Endothelial cell (in vitro differentiated cells): ENCODE measurements around the gene ACAA1. TPM values are rescaled to one million over a fixed set of nuclear protein-coding genes. Genes with fewer than 3 reads are reported as not detected.

Experiments used
- DNase-seq: peaks from one replicate; pipeline ENCODE4 v3.0.0; 2021; ENCODE audit warnings: low spot score
- H3K27ac Mint-ChIP-seq: one replicate; pipeline ENCODE4 v1.8.0; 2021; ENCODE audit warnings: mixed read lengths, inconsistent platforms; ENCODE audit not compliant: unreplicated experiment
- H3K27me3 Mint-ChIP-seq: one replicate; pipeline ENCODE4 v1.8.0; 2021; ENCODE audit warnings: mild to moderate bottlenecking, moderate library complexity, mixed read lengths, inconsistent platforms; ENCODE audit not compliant: unreplicated experiment
- H3K36me3 Mint-ChIP-seq: one replicate; pipeline ENCODE4 v1.8.0; 2021; ENCODE audit warnings: mild to moderate bottlenecking, low read depth, mixed read lengths, inconsistent platforms; ENCODE audit not compliant: unreplicated experiment
- H3K4me1 Mint-ChIP-seq: one replicate; pipeline ENCODE4 v1.8.0; 2021; ENCODE audit warnings: mild to moderate bottlenecking, mixed read lengths, inconsistent platforms; ENCODE audit not compliant: unreplicated experiment
- H3K4me3 Mint-ChIP-seq: one replicate; pipeline ENCODE4 v1.8.0; 2021; ENCODE audit warnings: mild to moderate bottlenecking, mixed read lengths, inconsistent platforms; ENCODE audit not compliant: unreplicated experiment
- H3K9me3 Mint-ChIP-seq: one replicate; pipeline ENCODE4 v1.8.0; 2021; ENCODE audit warnings: mixed read lengths, inconsistent platforms; ENCODE audit not compliant: unreplicated experiment
- total RNA-seq: library from RNA; stranded (reverse); fragmentation: NEBNext Ultra II Directional; extraction: Animal tissue kit (Norgen Biotek cat#: 25700); gene quantifications from one replicate; pipeline ENCODE4 v1.2.1, GENCODE V29; 2021; ENCODE audit not compliant: unreplicated experiment
- TF ChIP-seq, protein P1 (sequence below): fragments of 200-600 bp; sonication (generic); IDR thresholded peaks from one replicate; pipeline ENCODE4 v1.5.0; 2021; ENCODE audit warnings: antibody characterized with exemption; ENCODE audit not compliant: unreplicated experiment

Gene ACAA1
- total RNA-seq, 1 donor from 2014 or later: 71.9 TPM

DNA sequence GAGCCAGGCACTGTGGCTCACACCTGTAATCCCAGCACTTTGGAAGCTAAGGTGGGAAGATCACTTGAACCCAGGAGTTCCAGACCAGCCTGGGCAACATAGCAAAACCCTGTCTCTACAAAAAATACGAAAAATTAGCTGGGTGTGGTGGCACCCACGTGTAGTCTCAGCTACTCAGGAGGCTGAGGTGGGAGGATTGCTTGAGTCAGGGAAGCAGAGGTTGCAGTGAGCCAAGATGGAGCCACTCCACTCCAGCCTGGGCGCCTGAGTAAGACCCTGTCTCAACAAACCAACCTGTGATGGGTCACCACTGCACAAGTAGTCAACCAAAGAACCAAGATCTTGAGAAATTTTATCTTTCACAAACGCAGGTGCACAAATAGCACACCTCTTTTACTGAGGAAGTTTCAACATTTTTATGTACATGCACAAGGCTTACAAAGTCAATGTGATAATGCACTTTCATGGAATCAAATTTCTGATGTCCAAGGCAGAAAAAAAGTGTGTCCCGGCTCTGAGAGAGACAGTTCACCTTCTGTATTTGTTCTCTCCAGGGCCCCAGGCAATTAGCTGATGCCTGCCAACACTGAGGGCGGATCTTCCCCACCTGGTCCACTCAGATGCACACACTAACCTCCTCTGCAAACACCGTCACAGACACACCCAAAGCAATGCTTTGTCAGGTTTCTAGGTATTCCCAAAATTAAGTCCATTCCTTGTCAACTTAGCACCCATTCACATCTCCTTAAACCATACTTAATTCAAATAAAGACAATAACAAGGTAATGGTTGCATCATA, 12.4 kb downstream of the ACAA1 start:
- Mint-ChIP-seq H3K36me3 (peaks cover 40% of the 10 kb centered on the region), H3K4me1 (no peaks in the 10 kb centered on the region), H3K4me3 (no peak overlapping the region), H3K9me3 (no peaks in the 10 kb centered on the region), H3K27me3 (peaks cover 4% of the 10 kb centered on the region), H3K27ac (no peak overlapping the region)
- TF ChIP-seq, protein P1, sequence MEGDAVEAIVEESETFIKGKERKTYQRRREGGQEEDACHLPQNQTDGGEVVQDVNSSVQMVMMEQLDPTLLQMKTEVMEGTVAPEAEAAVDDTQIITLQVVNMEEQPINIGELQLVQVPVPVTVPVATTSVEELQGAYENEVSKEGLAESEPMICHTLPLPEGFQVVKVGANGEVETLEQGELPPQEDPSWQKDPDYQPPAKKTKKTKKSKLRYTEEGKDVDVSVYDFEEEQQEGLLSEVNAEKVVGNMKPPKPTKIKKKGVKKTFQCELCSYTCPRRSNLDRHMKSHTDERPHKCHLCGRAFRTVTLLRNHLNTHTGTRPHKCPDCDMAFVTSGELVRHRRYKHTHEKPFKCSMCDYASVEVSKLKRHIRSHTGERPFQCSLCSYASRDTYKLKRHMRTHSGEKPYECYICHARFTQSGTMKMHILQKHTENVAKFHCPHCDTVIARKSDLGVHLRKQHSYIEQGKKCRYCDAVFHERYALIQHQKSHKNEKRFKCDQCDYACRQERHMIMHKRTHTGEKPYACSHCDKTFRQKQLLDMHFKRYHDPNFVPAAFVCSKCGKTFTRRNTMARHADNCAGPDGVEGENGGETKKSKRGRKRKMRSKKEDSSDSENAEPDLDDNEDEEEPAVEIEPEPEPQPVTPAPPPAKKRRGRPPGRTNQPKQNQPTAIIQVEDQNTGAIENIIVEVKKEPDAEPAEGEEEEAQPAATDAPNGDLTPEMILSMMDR: no peak
- DNase-seq: no peak

DNA sequence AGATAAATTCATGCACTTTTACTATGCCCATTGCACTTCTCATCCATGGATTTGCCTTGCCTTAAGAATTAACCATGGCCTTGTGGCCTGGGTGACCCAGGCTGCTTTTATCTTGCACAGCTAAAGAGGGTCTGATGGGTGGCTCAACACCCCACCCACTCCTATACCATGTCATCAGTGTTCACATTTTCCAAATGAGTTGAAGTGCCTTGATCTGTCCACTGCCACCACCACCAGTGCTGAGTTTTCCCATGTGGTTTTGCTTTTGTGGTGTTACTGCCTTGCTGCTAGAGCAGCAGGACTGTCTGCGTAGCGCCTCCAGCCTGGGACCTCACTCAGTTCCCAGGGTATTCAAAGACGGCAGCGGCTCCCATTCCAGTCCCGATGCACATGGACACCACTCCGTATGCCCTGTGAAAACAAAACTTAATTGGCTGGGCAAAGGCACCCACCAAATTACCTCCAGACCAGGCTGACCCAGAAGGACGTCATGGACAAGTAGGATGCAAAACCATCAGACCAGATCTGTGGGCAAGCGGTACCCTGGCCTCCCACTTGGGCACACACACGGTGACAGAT, 14.1 kb downstream of the ACAA1 start:
- Mint-ChIP-seq H3K9me3 (no peaks in the 10 kb centered on the region), H3K4me3 (no peak overlapping the region), H3K27ac (no peak overlapping the region), H3K4me1 (no peaks in the 10 kb centered on the region), H3K27me3 (peaks cover 4% of the 10 kb centered on the region), H3K36me3 (peaks cover 36% of the 10 kb centered on the region)
- TF ChIP-seq, protein P1: no peak
- DNase-seq: no peak

DNA sequence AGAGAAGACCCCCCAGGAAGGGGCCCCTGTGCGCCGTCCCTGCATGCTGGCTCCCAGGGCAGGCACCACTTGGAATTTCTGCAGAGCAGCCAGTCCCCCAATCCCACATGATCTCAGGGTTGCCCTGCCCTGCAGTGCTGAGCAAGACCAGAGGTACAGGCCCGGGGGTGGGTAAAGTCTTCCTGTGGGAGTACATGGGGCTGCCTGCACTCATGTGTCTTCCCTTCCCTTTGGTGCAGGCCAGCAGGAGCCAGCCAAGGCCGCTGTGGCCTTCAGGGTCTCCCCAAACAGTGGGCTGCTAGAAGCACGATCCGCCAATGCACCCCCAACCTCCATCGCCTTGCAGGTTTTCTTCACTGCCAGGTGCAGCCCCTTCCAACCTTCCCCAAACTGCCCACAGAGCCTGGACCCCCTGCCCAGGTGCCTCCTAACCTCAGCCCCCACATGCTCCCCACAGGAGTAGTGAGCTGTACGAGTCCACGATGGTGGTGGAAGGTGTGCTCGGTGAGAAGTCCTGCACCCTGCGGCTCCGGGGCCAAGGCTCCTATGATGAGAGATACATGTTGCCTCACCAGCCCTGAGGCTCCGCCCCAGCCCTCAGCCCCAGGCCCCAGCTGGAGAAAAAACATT, 15.0 kb downstream of the ACAA1 start:
- H3K4me1 Mint-ChIP-seq: no peaks in the 10 kb centered on the region
- TF ChIP-seq, protein P1: no peak
- no peak overlapping the region for H3K27ac Mint-ChIP-seq
- no peak overlapping the region for H3K4me3 Mint-ChIP-seq
- peaks cover 4% of the 10 kb centered on the region for H3K27me3 Mint-ChIP-seq
- no peak for DNase-seq
- peaks cover 32% of the 10 kb centered on the region for H3K36me3 Mint-ChIP-seq
- no peaks in the 10 kb centered on the region for H3K9me3 Mint-ChIP-seq

DNA sequence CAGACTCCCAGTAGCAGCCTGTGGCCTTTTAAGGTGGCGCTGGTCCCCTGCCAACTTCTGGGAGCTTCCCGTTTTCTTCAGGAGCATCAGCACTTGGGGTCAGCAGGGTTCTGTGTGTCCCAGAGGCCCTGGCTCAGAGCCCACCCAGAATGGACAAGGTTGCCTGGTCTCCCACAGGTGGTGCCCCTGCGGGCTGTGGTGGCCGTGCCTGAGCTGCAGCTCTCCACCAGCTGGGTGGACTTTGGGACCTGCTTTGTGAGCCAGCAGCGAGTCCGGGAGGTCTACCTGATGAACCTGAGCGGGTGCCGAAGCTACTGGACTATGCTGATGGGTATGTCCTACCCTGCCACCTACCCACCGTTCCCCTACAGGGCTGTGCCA, 15.5 kb downstream of the ACAA1 start:
- DNase-seq: no peak
- peaks cover 4% of the 10 kb centered on the region for H3K27me3 Mint-ChIP-seq
- H3K4me3 Mint-ChIP-seq: no peak overlapping the region
- no peak overlapping the region for H3K27ac Mint-ChIP-seq
- H3K36me3 Mint-ChIP-seq: peaks cover 28% of the 10 kb centered on the region
- TF ChIP-seq, protein P1: no peak
- no peaks in the 10 kb centered on the region for H3K9me3 Mint-ChIP-seq
- H3K4me1 Mint-ChIP-seq: no peaks in the 10 kb centered on the region
